GM12892 (cell line): ENCODE results near the gene DDC.

Experiments
- POLR2A ChIP-seq: IDR thresholded peaks from 2 replicates; pipeline ENCODE4 v1.6.1; 2011; ENCODE audit warnings: low read depth, low read length, control low read depth
- POLR2AphosphoS5 ChIP-seq: IDR thresholded peaks from 2 replicates; pipeline ENCODE4 v1.6.1; 2011; ENCODE audit warnings: low read depth, low read length, control low read depth
- TAF1 ChIP-seq: IDR thresholded peaks from 2 replicates; pipeline ENCODE4 v1.6.1; 2011; ENCODE audit warnings: low read depth, mild to moderate bottlenecking, control low read depth, low read length, borderline replicate concordance

DNA sequence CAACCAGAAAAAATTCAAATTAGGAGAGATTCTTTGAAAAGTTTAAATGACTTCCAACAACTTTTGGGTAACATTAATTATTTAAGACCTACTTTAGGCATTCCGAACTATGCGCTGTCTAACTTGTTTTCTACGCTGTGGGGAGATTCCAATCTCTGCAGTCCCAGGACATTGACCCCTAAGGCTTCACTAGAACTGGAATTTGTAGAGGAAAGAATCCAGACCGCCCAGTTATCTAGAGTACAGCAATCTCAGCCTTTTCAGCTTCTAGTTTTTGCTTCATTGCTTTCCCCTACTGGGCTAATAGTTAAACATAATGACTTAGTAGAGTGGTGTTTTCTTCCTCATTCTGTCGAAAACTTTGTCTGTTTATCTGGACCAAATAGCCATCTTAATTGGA lies 14.9 kb upstream of the DDC start:
- TF ChIP-seq POLR2AphosphoS5 (no peak), TAF1 (no peak), POLR2A (no peak)
